D721Med (cell line): ENCODE data around the gene RARS2.

Experiments
- DNase-seq: peaks from one replicate; pipeline ENCODE4 v3.0.0; 2011; ENCODE audit warnings: low spot score; ENCODE audit not compliant: insufficient read length
- FAIRE-seq: peaks from 2 replicates; lab custom pipeline; 2011; peaks lifted over from hg19 to GRCh38; lab: Jason Lieb, UNC
- TF ChIP-seq, protein P1 (sequence below): IDR thresholded peaks from 2 replicates; pipeline ENCODE4 v1.5.1; 2012; ENCODE audit warnings: mild to moderate bottlenecking, control low read depth; ENCODE audit not compliant: insufficient read depth; ENCODE audit errors: missing control alignments

Gene RARS2

DNA sequence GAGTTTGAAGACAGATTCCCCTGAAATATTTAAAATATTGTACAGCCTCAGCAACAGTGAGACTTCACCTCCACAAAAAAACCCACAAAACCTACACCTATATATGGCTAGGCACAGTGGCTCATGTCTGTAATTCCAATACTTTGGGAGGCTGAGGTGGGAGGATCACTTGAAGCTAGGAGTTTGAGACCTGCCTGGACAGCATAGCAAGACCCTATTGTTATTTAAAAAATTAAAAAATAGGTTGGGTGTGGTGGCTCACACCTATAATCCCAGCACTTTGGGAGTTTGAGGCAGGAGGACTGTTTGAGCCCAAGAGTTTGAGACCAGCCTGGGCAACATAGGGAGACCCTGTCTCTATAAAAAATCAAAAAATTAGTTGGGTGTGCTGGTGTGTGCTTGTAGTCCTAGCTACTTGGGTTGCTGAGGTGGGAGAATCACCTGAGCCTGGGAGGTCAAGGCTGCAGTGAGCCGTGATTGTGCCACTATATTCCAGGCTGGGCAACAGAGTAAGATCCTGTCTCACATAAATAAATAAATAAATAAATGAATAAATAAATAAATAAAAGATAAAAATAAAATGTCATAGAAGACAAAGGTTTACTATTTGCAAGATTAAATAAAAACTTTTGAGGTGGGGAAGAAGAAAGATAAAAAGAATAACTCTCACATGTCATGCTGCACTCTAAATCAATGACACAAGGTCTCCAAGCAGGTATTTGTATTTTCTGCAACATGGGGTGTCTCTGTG is 51.1 kb downstream of the RARS2 start:
- FAIRE-seq (no peak), DNase-seq (no peak)
- TF ChIP-seq, protein P1, sequence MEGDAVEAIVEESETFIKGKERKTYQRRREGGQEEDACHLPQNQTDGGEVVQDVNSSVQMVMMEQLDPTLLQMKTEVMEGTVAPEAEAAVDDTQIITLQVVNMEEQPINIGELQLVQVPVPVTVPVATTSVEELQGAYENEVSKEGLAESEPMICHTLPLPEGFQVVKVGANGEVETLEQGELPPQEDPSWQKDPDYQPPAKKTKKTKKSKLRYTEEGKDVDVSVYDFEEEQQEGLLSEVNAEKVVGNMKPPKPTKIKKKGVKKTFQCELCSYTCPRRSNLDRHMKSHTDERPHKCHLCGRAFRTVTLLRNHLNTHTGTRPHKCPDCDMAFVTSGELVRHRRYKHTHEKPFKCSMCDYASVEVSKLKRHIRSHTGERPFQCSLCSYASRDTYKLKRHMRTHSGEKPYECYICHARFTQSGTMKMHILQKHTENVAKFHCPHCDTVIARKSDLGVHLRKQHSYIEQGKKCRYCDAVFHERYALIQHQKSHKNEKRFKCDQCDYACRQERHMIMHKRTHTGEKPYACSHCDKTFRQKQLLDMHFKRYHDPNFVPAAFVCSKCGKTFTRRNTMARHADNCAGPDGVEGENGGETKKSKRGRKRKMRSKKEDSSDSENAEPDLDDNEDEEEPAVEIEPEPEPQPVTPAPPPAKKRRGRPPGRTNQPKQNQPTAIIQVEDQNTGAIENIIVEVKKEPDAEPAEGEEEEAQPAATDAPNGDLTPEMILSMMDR = no peak

DNA sequence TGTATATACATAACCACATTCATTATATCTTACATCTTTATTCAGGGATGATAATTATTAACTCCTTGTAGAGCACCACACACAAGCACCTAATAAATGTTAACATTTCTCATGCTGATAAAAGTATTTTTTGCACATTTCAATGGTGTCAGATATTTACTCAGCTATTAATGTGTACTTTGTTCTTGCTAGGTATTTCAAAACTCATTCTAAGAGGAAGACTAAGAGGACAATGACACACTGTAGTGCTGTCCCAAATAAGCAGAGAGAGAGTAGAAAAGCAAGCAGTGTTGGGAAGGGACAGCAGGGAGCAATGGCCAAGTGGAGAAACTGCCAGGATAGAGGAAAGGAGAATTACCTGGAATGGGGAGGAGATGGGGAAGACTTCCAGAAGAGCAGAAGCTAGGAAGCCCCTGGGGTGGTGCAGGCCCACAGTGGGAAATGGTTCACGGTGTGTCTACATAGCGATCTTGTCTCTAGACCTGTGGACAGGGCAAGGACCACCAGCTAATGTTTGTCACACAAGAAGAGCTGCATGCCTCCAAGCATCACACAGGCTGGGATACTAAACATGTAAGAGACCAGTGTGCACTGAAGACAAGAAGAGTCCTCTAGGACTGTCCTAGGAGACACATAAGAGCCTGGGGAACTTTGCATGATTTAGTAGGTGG is 55.3 kb downstream of the RARS2 start:
- no peak for FAIRE-seq
- TF ChIP-seq, protein P1 = no peak
- DNase-seq = no peak

GRCh38 chr6:87529221-87529620 is 60.6 kb downstream of the RARS2 start:
- TF ChIP-seq, protein P1 = no peak
- DNase-seq = no peak
- FAIRE-seq = no peak

GRCh38 chr6:87522686-87523085 is 67.1 kb downstream of the RARS2 start:
- DNase-seq (no peak), FAIRE-seq (no peak)
- TF ChIP-seq, protein P1 = no peak

GRCh38 chr6:87518453-87518852 is 71.3 kb downstream of the RARS2 start:
- DNase-seq = no peak
- no peak for FAIRE-seq
- TF ChIP-seq, protein P1 = no peak

GRCh38 chr6:87514831-87515230 is 75.0 kb downstream of the RARS2 start:
- TF ChIP-seq, protein P1 = no peak
- DNase-seq = no peak
- FAIRE-seq = no peak

GRCh38 chr6:87504441-87504840 is 85.3 kb downstream of the RARS2 start:
- DNase-seq (no peak), FAIRE-seq (no peak)
- TF ChIP-seq, protein P1 = no peak
